KG1 (cell line): Measurements from ENCODE around the gene HDAC9.
A peak's percentile ranks its signal among the peaks of the same experiment; 100 is the strongest.
"Not testable (repeated sequence)": the region's sequence is repeated elsewhere in the genome, so short reads cannot be mapped to it uniquely, and the experiment has no call there.

ENCODE experiments used
- DNase-seq: peaks from one replicate; lab custom pipeline; 2025; lab: John Stamatoyannopoulos, UW

The HDAC9 gene

GRCh38 chr7:19026888-19027287 is 531.3 kb downstream of the HDAC9 start:
- DNase-seq: no peak

- DNase-seq: no peak
Observed at GRCh38 chr7:19030281-19030680, 534.7 kb downstream of the HDAC9 start.

GRCh38 chr7:19032942-19033341 is 537.4 kb downstream of the HDAC9 start:
- not testable (repeated sequence) for DNase-seq

- DNase-seq: peak; percentile 3
Observed at GRCh38 chr7:19051767-19052375, 556.3 kb downstream of the HDAC9 start.
